Panc1 (cell line): Measurements from ENCODE around the gene SPRN.

ENCODE experiments used
- POLR2AphosphoS5 ChIP-seq: IDR thresholded peaks from 2 replicates; pipeline ENCODE4 v1.6.1; 2012; ENCODE audit warnings: mild to moderate bottlenecking, low read depth, low read length, moderate library complexity
- TF ChIP-seq, protein P1 (sequence below): fragments of 450-650 bp; IDR thresholded peaks from 2 replicates; pipeline ENCODE4 v1.5.1; 2017; ENCODE audit warnings: mild to moderate bottlenecking

- TF ChIP-seq, protein P1, sequence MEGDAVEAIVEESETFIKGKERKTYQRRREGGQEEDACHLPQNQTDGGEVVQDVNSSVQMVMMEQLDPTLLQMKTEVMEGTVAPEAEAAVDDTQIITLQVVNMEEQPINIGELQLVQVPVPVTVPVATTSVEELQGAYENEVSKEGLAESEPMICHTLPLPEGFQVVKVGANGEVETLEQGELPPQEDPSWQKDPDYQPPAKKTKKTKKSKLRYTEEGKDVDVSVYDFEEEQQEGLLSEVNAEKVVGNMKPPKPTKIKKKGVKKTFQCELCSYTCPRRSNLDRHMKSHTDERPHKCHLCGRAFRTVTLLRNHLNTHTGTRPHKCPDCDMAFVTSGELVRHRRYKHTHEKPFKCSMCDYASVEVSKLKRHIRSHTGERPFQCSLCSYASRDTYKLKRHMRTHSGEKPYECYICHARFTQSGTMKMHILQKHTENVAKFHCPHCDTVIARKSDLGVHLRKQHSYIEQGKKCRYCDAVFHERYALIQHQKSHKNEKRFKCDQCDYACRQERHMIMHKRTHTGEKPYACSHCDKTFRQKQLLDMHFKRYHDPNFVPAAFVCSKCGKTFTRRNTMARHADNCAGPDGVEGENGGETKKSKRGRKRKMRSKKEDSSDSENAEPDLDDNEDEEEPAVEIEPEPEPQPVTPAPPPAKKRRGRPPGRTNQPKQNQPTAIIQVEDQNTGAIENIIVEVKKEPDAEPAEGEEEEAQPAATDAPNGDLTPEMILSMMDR: no peak
- no peak for TF ChIP-seq POLR2AphosphoS5
These were observed 30.8 kb upstream of the SPRN start for GRCh38 chr10:133455196-133455595.
